ENCODE measurements around the gene AP3S2.

Gene AP3S2

GRCh38 chr15:89814112-89814742, 79.6 kb downstream of the AP3S2 start:
- DNase-seq (ENCODE audit: low read depth in 2 of 2), result no peak

- DNase-seq (ENCODE audit: low read depth in 2 of 2), result no peak
Observed at GRCh38 chr15:89813381-89814111, 80.2 kb downstream of the AP3S2 start.

GRCh38 chr15:89812847-89813320, 80.9 kb downstream of the AP3S2 start:
- DNase-seq (ENCODE audit: low read depth in 2 of 2), result no peak

DNA sequence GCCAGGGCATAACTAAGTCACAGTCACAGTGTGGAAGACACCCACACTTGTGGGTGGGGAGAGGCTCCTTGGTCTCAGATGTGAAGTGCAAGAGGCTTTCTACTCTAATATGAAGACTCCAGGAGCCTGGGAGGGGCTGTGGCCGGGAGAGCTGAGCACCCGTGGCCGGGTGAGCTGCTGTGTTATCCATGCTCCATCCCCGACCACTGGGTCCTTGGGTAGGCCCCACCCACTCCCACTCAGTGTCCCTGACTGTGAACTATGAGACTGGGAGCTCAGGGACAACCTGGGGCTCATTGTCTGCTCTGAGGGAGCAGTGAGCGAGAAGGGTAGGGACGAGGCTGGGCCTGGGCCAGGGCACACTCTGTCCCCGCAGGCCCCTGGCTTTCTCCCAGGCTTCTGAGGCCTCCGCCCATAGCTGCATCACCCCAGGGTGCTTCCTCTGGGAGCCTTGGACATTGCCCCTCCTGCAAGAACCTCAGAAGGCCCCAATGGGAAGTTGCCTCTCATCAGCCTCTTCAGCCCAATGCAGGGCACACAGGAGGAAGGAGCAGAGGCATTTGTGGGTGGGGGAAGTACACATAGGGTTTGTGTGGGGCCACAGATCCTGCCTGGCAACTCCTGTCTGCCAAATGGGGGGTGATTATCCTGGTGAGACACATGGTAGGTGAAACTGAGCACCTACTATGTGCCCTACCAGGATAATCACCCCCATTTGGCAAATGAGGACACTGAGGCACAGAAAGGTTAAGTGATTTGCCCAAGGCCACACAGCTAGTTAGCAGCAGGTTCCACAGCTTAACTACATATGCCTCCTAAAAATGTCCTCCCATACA, 81.6 kb downstream of the AP3S2 start:
- DNase-seq (ENCODE audit: low read depth in 2 of 2), result no peak

DNA sequence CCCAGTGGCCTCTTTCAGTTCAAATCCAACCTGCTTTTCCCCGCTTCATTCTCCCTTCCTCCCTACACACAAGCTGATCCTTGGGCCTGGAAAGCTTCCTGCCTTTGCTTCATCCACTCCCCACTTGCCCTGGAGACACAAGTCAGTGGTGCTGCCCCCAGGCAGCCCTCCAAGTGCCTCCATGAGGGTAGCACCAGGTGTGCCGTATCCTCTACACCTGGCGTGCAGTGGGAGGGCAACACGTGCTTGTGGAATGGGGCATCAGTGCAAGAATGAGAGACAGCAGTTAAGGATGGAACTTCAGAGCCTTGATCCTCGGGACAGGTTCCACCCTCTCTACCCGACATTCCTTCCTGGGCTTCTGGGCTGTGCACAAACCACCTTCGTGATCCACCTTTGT, 83.0 kb downstream of the AP3S2 start:
- DNase-seq (ENCODE audit: low read depth in 2 of 2), result no peak

DNA sequence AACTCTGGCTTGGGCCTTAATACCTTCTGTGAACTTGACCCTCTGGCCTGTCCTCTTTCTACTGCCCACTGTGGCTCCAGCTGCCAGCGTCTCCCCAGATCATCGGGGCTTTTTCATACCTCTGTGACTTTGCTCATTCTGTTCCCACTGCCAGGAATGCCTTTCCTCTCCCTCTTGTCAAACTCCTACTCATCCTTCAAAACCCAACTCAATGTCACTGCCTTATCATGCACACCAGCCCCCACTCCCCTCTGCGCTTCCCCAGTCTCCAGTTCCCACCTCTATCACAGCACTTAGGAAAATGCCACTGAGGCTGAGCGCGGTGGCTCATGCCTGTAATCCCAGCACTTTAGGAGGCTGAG, 84.0 kb downstream of the AP3S2 start:
- DNase-seq (ENCODE audit: low read depth in 2 of 2), result no peak

DNA sequence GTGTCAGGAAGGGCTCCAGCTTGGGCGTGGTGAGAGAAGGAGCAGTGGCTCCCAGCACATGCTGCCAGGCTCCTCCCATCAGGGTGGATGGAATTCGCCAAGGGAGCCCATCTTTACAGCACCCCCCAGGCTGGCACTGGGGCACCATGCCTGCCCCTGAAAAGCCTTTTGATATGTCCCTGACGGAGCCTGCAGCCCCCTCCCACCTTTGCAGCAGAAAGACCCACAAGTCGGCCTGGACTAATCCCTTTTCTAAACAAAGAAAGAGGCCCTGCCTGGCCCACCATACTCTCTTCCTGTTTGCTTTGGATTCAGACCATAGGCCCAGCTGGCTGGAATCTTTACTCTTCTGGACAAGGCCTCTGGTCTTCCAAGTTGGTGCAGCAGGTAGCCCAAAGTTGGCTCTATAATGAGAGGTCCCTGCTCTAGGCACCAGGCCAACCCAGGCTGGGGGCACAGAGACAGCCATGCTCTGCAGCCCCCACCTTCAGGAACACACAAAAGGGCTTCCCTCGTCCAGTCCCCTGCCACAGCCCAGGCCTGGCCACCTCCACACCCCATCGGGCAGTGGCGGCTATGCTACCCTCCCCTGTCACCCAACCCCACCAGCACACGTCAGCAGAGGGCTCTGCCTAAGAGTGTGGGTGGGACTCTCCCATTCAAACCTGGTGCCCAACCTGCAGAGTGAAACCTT, 84.6 kb downstream of the AP3S2 start:
- DNase-seq (ENCODE audit: low read depth in 2 of 2), result no peak

DNA sequence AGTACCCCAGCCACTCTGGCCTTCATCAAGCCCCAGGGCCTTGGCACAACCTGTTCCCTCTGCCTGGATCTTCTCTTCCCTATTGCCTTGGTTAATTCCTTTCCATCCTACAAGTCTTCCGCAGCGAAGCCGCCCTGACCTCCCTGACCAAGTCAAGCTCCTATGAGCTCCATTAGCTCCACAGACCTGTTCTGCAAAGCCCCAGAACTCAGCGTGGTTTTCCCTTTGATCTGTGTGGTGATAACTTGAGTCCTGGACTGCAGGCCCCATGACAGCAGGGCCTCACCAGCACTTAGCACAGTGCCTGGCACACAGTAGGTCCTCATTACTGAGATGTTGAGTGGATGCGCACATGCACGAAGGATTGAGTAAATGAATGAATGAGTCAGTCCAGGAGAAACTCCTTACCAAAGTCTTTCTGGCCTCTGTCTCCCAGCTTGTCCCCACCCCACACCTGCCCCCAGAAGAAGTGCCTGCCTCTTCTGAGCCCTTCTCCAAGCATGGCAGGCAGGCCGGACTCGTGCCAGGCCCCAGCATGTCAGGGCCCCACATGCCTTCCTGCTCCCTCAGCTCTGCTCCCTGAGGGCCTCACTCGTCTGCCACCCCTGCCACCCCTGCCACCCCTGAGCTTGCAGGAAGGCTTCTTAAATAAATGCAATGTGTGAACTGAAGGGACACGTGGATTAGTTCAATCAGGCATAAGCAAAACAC, 85.5 kb downstream of the AP3S2 start:
- no peak for DNase-seq (ENCODE audit: low read depth in 2 of 2)

GRCh38 chr15:89807689-89808088, 86.1 kb downstream of the AP3S2 start:
- no peak for DNase-seq (ENCODE audit: low read depth in 2 of 2)

GRCh38 chr15:89806559-89807550, 86.9 kb downstream of the AP3S2 start:
- DNase-seq (ENCODE audit: low read depth in 2 of 2), result no peak

DNA sequence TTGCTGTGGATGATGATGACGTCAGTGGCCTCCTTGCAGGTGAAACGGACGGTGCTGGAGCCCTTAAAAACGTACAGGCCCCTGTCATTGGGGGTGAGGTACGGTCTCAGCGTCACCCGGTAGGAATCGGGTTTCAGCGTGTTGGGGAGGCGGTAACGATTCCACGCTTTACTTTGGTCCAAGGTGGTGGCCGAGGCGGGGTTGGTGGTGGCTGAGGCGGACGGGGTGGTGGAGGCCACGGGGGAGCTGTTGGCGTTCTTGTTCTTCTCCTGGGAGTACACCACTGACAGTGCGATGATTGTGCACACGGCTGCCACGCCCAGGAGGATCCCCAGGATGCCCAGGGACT, 87.6 kb downstream of the AP3S2 start:
- DNase-seq (ENCODE audit: low read depth in 2 of 2), result no peak

DNA sequence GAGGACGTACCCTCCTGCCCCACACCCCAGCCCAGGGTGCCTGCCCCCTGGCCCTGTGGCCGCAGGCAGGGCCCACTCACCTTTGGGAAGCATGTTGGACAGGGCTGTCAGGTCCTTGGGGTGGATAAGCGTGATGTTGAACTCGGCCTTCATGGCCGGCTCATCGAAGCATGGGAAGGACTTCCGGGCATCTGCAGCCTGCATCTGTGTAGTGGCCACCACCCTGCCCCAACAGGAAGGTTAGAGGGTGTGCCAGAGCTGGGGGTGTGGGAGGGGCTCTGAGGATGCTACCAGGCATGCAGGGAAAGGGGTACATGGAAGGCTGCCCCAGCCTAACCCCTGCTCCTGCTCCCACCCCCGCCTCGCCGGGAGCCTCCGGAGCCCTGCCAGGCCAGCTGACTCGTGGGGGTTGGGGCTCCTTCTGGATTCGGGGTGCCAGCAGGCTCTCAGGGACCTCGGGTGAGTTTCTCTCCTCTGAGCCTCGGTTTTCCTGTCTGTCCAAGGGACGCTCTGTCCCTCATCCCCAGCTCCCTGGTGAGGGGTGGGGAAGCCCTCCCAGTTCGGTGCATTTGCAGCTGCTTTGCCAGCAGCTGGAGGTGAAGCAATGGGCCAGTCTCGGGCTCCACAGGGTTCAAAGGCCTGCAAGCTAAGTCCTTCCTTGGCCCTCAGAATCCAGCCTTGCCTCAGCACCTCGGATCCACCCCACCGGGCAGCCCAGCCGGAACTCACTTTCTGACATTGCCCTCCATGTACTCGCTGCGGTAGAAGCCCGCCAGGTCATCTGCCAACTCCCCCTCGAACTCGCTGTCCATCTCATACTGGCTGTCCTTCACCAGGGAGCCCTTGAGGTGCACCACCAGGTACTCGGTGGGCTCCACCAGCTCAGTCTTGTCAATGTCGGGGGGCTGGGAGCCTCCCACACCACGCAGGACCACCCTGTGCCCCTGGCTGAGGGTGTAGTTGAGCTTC, 88.3 kb downstream of the AP3S2 start:
- DNase-seq (ENCODE audit: low read depth in 2 of 2), result no peak

- DNase-seq (ENCODE audit: low read depth in 2 of 2), result no peak
Observed at GRCh38 chr15:89803941-89804800, 89.6 kb downstream of the AP3S2 start.

- DNase-seq (ENCODE audit: low read depth in 2 of 2), result no peak
Observed at GRCh38 chr15:89802986-89803824, 90.6 kb downstream of the AP3S2 start.

- no peak for DNase-seq (ENCODE audit: low read depth in 2 of 2)
Observed at GRCh38 chr15:89802231-89802928, 91.4 kb downstream of the AP3S2 start.

GRCh38 chr15:89801471-89802195, 92.2 kb downstream of the AP3S2 start:
- no peak for DNase-seq (ENCODE audit: low read depth in 2 of 2)

Data from stimulated activated CD4-positive, alpha-beta T cell treated with anti-CD3 and anti-CD28 coated beads, Interleukin-1b, Interleukin-23, amount 100 ng/mL, for 1 hour (primary cell).